ENCODE results near the gene WIZ.

DNA sequence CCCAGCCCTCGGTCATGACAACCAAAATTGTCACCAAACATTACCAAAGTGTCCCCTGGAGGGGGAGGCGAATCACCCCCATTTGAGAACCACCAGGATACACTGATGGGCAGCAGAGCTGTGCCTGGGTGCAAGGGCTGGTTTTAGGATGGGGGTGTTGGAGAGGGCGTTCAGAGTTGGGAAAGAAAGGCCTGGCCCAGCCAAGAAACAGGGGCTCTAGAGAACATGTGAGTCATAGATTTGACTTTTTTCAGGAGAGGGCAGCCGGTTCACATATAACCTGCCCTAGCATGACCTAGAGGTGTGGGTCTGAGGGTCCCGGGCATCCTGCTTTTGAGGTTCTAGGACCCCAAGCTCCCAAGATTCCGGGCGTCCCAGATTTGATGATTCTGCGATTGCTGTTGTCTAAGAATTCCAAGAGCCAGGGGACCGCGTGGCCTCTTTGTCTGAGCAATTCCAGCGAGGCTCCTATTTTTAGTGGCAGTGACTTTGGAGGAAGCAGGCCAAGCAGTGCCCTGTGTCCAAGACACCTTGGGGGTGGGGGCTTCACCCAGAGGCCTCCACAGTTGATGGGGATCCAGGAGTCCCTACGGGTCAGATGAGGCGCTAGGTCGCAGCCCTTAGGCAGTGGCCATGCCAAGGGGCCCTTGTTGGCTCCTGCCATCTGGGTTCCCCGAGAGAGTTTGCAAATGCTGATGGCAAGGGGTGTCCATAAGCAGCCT, 5.1 kb downstream of the WIZ start:
- TF ChIP-seq, protein P1, sequence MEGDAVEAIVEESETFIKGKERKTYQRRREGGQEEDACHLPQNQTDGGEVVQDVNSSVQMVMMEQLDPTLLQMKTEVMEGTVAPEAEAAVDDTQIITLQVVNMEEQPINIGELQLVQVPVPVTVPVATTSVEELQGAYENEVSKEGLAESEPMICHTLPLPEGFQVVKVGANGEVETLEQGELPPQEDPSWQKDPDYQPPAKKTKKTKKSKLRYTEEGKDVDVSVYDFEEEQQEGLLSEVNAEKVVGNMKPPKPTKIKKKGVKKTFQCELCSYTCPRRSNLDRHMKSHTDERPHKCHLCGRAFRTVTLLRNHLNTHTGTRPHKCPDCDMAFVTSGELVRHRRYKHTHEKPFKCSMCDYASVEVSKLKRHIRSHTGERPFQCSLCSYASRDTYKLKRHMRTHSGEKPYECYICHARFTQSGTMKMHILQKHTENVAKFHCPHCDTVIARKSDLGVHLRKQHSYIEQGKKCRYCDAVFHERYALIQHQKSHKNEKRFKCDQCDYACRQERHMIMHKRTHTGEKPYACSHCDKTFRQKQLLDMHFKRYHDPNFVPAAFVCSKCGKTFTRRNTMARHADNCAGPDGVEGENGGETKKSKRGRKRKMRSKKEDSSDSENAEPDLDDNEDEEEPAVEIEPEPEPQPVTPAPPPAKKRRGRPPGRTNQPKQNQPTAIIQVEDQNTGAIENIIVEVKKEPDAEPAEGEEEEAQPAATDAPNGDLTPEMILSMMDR (IDR thresholded peaks at IDR 0.05) = no peak
- no peak for TF ChIP-seq POLR2A (IDR thresholded peaks at IDR 0.05; ENCODE audit: low read depth)

All from esophagus muscularis mucosa (tissue), 3 donors.